ENCODE results near the gene CHEK2.
"Not testable (repeated sequence)": the region's sequence is repeated elsewhere in the genome, so short reads cannot be mapped to it uniquely, and the experiment has no call there.

CHEK2 gene

DNA sequence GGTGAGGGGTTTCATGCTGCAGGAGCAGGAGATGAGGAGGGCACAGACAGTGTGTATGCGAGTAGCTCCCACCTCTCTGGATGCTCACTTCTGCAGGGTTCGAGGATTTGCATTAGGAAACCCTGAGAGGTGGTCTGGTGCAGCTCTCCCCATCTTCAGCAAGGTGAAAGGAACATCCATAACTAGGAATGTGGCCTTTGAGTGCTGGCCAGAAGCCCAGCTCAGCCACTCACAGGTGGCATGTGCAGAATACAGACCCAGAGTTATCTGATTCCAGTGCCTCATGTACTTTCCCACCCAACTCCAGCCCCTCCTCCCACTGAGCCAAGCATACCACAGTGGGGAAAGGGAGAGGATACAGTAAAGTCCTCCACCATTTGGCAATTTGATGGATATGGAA lies 51.8 kb downstream of the CHEK2 start:
- DNase-seq (ENCODE audit: low spot score): not testable (repeated sequence)

- DNase-seq (ENCODE audit: low spot score): not testable (repeated sequence)
Observed at GRCh38 chr22:28682966-28683365, 58.7 kb downstream of the CHEK2 start.

DNA sequence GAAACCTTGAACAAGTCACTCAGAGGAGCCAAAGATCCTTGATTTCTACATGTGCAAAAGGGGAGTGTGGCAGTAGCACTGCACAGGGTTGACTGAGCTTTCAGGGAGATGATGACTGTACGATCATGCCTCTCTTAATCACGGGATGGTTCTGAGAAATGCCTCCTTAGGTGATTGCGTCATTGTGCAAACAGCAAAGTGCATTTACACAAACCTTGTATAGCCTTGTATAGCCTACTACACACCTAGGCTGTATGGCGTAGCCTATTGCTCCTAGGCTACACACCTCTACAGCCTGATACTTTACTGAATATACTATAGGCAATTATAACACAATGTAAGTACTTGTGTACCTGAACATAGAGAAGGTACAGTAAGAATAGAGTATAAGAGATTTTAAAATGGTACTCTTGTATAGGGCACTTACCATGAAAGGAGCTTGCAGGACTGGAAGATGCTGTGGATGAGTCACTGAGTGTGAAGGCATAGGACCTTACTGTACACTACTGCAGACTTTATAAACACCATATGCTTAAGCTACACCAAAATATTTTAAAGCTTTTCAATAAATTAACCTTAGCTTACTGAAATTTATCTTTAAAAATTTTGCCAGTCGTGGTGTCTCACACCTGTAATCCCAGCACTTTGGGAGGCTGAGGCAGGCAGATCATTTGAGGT lies 60.7 kb downstream of the CHEK2 start:
- not testable (repeated sequence) for DNase-seq (ENCODE audit: low spot score)

GRCh38 chr22:28679611-28680287 lies 61.9 kb downstream of the CHEK2 start, which contains the start of gene TTC28:
Gene TTC28, minus strand, starts transcription at chr22:28679840. Its CDS starts 117 bp downstream, at chr22:28679723.
- peak; percentile 57 for DNase-seq (ENCODE audit: low spot score)

DNA sequence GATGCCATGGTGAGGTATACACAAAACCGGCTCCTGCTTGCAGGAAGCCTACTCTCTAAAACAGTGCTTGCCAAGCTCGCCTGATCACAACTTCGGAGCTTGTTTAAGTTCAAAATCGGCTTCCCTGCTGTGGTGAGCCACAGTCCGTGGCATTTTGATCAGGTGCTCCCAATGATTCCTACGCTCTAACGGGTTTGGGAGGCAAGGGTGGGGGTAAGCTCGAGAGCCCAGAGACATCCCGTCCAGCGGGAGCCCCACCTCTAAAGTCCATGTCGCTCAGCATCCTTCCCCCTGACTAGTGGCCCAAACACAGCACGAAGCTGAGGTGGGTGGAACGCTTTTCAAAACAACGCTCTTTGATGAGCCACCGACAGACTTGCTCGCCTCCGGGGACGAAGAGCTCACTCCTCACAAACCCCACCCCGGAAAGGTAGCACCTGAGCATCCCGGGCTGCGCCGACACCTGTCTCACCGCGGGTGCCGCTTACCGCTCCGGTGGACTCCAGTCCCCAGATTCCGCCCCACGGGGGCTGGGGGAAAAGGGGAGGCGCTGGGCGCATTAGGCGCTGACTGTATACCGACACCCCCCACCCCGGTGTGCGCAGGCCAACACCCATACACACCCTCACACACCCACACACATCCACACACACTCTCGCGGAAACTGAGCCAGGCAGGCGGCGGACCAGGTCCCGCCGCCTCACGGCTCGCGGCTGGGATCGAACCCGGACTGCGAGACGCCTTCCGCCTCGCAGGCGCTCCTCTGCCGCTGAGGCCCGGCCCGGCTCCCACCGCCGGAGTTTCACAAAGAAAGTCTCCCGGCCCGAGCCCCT lies 62.6 kb downstream of the CHEK2 start:
- peak; percentile 14 for DNase-seq (ENCODE audit: low spot score)

GRCh38 chr22:28678170-28678569 lies 63.5 kb downstream of the CHEK2 start:
- DNase-seq (ENCODE audit: low spot score): not testable (repeated sequence)

DNA sequence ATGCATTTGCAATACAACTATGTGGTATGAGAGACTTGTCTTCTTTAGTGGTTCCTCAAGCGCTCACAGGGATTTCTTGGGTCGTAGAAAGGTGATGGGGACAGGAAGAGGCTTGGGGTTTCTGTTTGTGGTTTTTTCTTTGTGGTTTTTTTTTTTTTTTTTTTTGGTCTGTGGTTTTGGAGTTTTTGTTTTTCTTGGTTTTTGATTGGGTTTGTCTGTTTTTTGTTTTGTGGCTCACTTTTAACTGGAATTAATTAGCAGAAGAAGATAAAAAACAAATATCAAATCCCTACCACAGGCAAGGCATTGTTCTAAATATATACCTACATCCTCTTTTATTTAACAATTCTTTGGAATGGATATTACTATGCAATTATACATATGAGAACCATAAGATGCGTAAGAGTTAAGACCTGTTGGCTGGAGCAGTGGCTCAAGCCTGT lies 67.5 kb downstream of the CHEK2 start:
- no peak for DNase-seq (ENCODE audit: low spot score)

DNA sequence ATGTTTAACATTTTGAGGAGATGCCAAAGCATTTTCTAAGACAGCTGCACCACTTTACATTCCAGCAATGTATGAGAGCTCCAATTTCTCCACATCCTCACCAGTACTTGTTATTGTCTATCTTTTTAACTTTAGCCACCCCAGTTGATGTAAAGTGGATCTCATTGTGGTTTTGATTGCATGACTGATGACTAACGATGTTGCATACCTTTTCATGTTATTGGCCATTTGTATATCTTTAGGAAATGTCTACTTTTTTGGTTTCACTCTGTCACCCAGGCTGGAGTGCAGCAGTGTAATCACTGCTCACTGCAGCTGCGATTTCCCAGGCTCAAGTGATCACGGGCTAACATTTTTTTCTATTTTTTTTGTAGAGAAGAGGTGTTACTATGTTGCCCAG lies 70.9 kb downstream of the CHEK2 start:
- no peak for DNase-seq (ENCODE audit: low spot score)

DNA sequence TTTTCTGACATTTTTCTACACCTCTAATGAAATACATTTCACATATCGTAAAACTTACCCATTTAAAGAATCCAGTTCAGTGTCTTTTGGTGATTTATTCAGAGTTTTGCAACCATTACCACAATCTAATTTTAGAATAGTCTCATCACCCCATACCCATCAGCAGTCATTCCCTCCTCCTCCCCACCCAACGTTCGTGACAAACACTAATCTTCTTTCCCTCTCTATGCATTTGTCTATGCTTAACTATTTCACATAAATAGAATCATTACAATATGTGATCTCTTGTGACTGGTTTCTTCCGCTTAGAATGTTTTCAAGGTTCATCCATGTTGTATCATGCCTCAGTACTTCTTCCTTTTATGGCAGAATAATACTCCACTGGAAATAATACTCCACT lies 71.5 kb downstream of the CHEK2 start:
- DNase-seq (ENCODE audit: low spot score): peak; percentile 25

GRCh38 chr22:28669387-28669786 lies 72.2 kb downstream of the CHEK2 start:
- no peak for DNase-seq (ENCODE audit: low spot score)

DNA sequence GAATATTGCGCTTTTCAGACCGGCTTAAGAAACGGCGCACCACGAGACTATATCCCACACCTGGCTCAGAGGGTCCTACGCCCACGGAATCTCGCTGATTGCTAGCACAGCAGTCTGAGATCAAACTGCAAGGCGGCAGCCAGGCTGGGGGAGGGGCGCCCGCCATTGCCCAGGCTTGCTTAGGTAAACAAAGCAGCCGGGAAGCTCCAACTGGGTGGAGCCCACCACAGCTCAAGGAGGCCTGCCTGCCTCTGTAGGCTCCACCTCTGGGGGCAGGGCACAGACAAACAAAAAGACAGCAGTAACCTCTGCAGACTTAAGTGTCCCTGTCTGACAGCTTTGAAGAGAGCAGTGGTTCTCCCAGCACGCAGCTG lies 78.1 kb downstream of the CHEK2 start:
- not testable (repeated sequence) for DNase-seq (ENCODE audit: low spot score)

DNA sequence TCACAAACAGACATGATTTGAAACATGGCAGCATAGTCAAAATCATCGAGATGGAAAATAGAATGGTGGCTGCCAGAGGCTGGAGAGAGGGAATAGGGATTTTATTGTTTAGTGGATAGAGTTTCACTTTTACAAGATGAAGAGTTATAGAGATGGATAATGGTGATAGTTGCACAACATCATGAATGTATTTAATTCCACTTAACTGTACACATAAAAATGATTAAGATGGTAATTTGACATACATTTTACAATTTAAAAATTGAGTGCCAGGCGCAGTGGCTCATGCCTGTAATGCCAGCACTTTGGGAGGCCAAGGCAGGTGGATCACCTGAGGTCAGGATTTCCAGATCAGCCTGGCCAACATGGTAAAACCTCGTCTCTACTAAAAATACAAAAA lies 83.2 kb downstream of the CHEK2 start:
- DNase-seq (ENCODE audit: low spot score): no peak

DNA sequence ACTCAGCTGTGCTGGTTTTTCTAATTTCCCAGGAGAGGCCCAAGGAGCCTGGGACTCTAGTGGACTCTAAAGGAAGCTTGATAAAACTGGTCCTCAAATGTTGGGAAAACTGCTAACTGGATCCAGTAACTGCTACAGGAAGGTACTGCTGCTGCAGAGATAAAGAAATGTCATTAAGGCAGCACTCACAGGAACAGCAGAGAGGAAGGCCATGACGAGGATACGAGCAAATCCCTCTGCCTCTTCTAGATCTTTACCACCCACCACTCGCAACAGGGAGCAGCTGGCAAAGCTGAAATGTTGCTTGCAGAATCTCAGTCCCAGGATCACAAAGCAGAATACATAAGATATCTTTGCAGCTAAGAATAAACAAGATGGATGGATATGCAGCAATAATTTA lies 85.4 kb downstream of the CHEK2 start:
- DNase-seq (ENCODE audit: low spot score): no peak

- DNase-seq (ENCODE audit: low spot score): no peak
Observed at GRCh38 chr22:28650463-28650862, 91.2 kb downstream of the CHEK2 start.

DNA sequence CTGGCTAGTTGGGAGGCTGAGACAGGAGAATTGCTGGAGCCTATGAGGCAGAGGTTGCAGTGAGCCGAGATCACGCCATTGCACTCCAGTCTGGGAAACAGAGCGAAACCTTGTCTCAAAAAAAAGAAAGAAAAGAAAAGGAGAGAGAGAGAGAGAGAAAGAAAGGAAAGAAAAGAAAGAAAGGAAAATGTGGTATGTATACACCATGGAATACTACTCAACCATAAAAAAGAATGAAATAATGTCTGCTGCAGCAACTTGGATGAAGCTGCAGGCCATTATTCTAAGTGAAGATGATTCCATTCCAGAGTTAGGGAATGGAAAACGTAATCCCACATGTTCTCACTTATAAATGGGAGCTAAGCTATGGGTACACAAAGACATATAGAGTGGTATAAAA lies 92.8 kb downstream of the CHEK2 start:
- DNase-seq (ENCODE audit: low spot score): no peak

DNA sequence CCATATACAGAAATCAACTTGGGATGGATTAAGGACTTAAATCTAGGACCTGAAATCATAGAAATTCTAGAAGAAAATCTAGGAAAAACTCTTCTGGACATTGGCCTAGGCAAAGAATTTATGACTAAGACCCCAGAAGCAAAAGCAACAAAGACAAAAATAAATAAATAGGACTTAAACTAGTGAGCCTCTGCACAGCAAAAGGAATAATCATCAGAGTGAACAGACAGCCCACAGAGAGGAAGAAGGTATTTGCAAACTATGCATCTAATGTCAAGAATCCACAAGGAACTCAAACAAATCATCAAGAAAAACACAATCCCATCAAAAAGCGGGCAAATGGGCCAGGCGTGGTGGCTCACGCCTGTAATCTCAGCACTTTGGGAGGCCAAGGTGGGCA lies 94.4 kb downstream of the CHEK2 start:
- DNase-seq (ENCODE audit: low spot score): no peak

DNA sequence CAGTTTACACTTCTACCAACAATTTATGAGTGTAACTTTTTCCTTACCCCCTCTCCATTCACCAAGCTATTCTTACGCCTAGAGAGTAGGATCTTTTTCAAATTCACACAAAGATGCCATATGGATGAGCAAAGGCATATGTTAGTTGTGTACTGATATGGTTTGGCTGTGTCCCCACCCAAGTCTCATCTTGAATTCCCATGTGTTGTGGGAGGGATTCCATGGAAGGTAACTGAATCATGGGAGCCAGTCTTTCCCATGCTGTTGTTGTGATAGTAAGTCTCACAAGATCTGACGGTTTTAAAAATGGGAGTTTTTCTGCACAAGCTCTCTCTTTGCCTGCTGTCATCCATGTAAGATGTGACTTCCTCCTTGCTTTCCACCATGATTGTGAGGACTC lies 102.3 kb downstream of the CHEK2 start:
- DNase-seq (ENCODE audit: low spot score): no peak
